IMR-90 (cell line): ENCODE measurements around the gene RAD51AP1. TPM values are rescaled to one million over a fixed set of nuclear protein-coding genes. Genes with fewer than 3 reads are reported as not detected.

Source experiments
- ATAC-seq: fragments of 200-7000 bp; cut with Tn5 transposase; 2 replicates; pipeline ENCODE4 v1.9.1; 2020; ENCODE audit warnings: low read depth, mild to moderate bottlenecking, moderate library complexity
- BruUV-seq: library from RNA; stranded (reverse); fragments of 400-500 nt; replicated peaks from 2 replicates; lab custom pipeline; 2021; lab: Mats Ljungman, UMichigan
- CTCF ChIA-PET: fragments of 300-600 bp; formaldehyde crosslinking; extraction: SDS; loops from one replicate; lab custom pipeline; 2021; ENCODE audit warnings: antibody characterized with exemption; lab: Yijun Ruan, JAX
- POLR2A ChIA-PET: fragments of 300-600 bp; sonication (Branson Sonifier 250); formaldehyde crosslinking; loops from one replicate; lab custom pipeline; 2022; ENCODE audit warnings: antibody characterized with exemption; ENCODE audit not compliant: unreplicated experiment; lab: Charles Lee
- DNase-seq: peaks from one replicate; pipeline ENCODE4 v3.0.0; 2013
- H2AFZ ChIP-seq: replicated peaks from 2 replicates; pipeline ENCODE3; 2013; ENCODE audit warnings: low read length, mild to moderate bottlenecking; ENCODE audit not compliant: poor library complexity
- H2AK5ac ChIP-seq: 2 replicates; pipeline ENCODE4 v1.6.1; 2013; ENCODE audit warnings: low read depth, low read length, inconsistent platforms
- H2AK9ac ChIP-seq: replicated peaks from 2 replicates; pipeline ENCODE3; 2013; ENCODE audit warnings: mild to moderate bottlenecking, low read depth, low read length, moderate library complexity; ENCODE audit not compliant: poor library complexity
- H2BK120ac ChIP-seq: 2 replicates; pipeline ENCODE4 v1.6.1; 2013; ENCODE audit warnings: low read depth, low read length, inconsistent platforms
- H2BK15ac ChIP-seq: 3 replicates; pipeline ENCODE4 v1.6.1; 2013; ENCODE audit warnings: low read depth, low read length, inconsistent platforms
- H2BK20ac ChIP-seq: 2 replicates; pipeline ENCODE4 v1.6.1; 2013; ENCODE audit warnings: low read depth, mild to moderate bottlenecking, inconsistent platforms, low read length, moderate library complexity
- H2BK5ac ChIP-seq: 2 replicates; pipeline ENCODE4 v1.6.1; 2013; ENCODE audit warnings: mild to moderate bottlenecking, low read depth, low read length, inconsistent platforms; ENCODE audit not compliant: poor library complexity, severe bottlenecking
- H3K14ac ChIP-seq: replicated peaks from 2 replicates; pipeline ENCODE4 v1.6.1; 2013; ENCODE audit warnings: low read depth, low read length, inconsistent platforms
- H3K18ac ChIP-seq: 2 replicates; pipeline ENCODE4 v1.6.1; 2013; ENCODE audit warnings: low read depth, low read length, control low read depth
- H3K23ac ChIP-seq: 2 replicates; pipeline ENCODE4 v1.6.1; 2013; ENCODE audit warnings: low read depth, low read length, inconsistent platforms
- H3K27ac ChIP-seq: 2 replicates; pipeline ENCODE4 v1.5.1; 2013; ENCODE audit warnings: mild to moderate bottlenecking, control low read depth, low read length; ENCODE audit not compliant: insufficient read depth
- H3K27me3 ChIP-seq: 2 replicates; pipeline ENCODE4 v1.6.1; 2013; ENCODE audit warnings: low read length; ENCODE audit not compliant: control insufficient read depth, insufficient read depth
- H3K36me3 ChIP-seq: 2 replicates; pipeline ENCODE4 v1.6.1; 2013; ENCODE audit warnings: low read length, mixed read lengths; ENCODE audit not compliant: control insufficient read depth, insufficient read depth
- H3K4ac ChIP-seq: 2 replicates; pipeline ENCODE4 v1.6.1; 2013; ENCODE audit warnings: low read depth, low read length, inconsistent platforms
- H3K4me1 ChIP-seq: 2 replicates; pipeline ENCODE4 v1.6.1; 2013; ENCODE audit warnings: low read length, mixed read lengths; ENCODE audit not compliant: control insufficient read depth, insufficient read depth
- H3K4me2 ChIP-seq: 2 replicates; pipeline ENCODE4 v1.6.1; 2013; ENCODE audit warnings: low read depth, mild to moderate bottlenecking, control low read depth, low read length, moderate library complexity
- H3K4me3 ChIP-seq: 2 replicates; pipeline ENCODE4 v1.5.1; 2013; ENCODE audit warnings: low read depth, mild to moderate bottlenecking, control low read depth, low read length, moderate library complexity; ENCODE audit not compliant: insufficient read depth
- H3K56ac ChIP-seq: 2 replicates; pipeline ENCODE4 v1.6.1; 2013; ENCODE audit warnings: low read length, inconsistent platforms; ENCODE audit not compliant: insufficient read depth; ENCODE audit errors: extremely low read depth
- H3K79me1 ChIP-seq, 2 experiments: 2 replicates each; pipeline ENCODE4 v1.6.1; 2013; ENCODE audit warnings: low read length in 2 of 2, inconsistent platforms in 1 of 2, low read depth in 1 of 2
- H3K9ac ChIP-seq: 2 replicates; pipeline ENCODE4 v1.6.1; 2013; ENCODE audit warnings: low read depth, low read length, control low read depth
- H3K9me1 ChIP-seq: 2 replicates; pipeline ENCODE4 v1.6.1; 2013; ENCODE audit warnings: low read length, inconsistent platforms; ENCODE audit not compliant: insufficient read depth
- H3K9me3 ChIP-seq: 2 replicates; pipeline ENCODE4 v1.6.1; 2013; ENCODE audit warnings: low read length; ENCODE audit not compliant: control insufficient read depth, insufficient read depth
- H4K20me1 ChIP-seq: 2 replicates; pipeline ENCODE4 v1.6.1; 2013; ENCODE audit warnings: low read length, inconsistent platforms; ENCODE audit not compliant: insufficient read depth
- H4K5ac ChIP-seq: 2 replicates; pipeline ENCODE4 v1.6.1; 2013; ENCODE audit warnings: mild to moderate bottlenecking, low read depth, low read length, control low read depth
- H4K8ac ChIP-seq, 2 experiments: 2 replicates each; pipeline ENCODE4 v1.6.1; 2013; ENCODE audit warnings: low read depth in 2 of 2, low read length in 2 of 2, control low read depth in 1 of 2, inconsistent platforms in 1 of 2
- H4K91ac ChIP-seq: 2 replicates; pipeline ENCODE4 v1.6.1; 2013; ENCODE audit warnings: low read depth, low read length, inconsistent platforms; ENCODE audit not compliant: insufficient read depth
- FOS ChIP-seq: fragments of 150-350 bp; IDR thresholded peaks from 2 replicates; pipeline ENCODE4 v1.6.1; 2016; ENCODE audit warnings: low read depth, low read length
- MAZ ChIP-seq: IDR thresholded peaks from 2 replicates; pipeline ENCODE4 v1.6.1; 2012; ENCODE audit warnings: low read depth, mild to moderate bottlenecking, low read length, improper control_type of control experiment, moderate library complexity, borderline replicate concordance
- MXI1 ChIP-seq: IDR thresholded peaks from 2 replicates; pipeline ENCODE4 v1.6.1; 2012; ENCODE audit warnings: low read depth, mild to moderate bottlenecking, low read length, moderate library complexity, borderline replicate concordance
- RAD21 ChIP-seq: IDR thresholded peaks from 2 replicates; pipeline ENCODE4 v1.6.1; 2012; ENCODE audit warnings: low read length, improper control_type of control experiment
- SMC3 ChIP-seq: fragments of 150-350 bp; IDR thresholded peaks from 2 replicates; pipeline ENCODE4 v1.6.1; 2016; ENCODE audit warnings: low read depth, mild to moderate bottlenecking, antibody characterized with exemption, low read length, moderate library complexity
- WGBS, 2 experiments: methylation state at CpG; one replicate each; pipeline versions ENCODE4 v1.1.5 to v1.1.7; 2013; ENCODE audit warnings: missing lambda C conversion rate in 2 of 2; ENCODE audit not compliant: insufficient read length in 1 of 2; ENCODE audit errors: extremely low coverage in 2 of 2; 5-methylcytosine and 5-hydroxymethylcytosine counted together
- dilution Hi-C: fragments of 300-500 bp; cut with HindIII; formaldehyde crosslinking; loops from one replicate; pipeline ENCODE4 v1.14.3; 2018; ENCODE audit warnings: low sequenced_read_pairs; ENCODE audit not compliant: unreplicated experiment
- in situ Hi-C: fragments of 300-500 bp; cut with MboI; formaldehyde crosslinking; loops from 3 replicates; pipeline ENCODE4 v1.14.3; 2019; ENCODE audit warnings: low sequenced_read_pairs, inconsistent platforms, mixed read lengths
- intact Hi-C: fragments of 100-400 bp; cut with micrococcal nuclease; formaldehyde crosslinking; loops from 2 replicates; pipeline ENCODE4 v1.10.0; 2022
- polyA plus RNA-seq, 3 experiments: library from polyadenylated mRNA; depleted of rRNA; stranded (reverse); fragments of >200 nt; gene quantifications; 2 replicates each; pipeline ENCODE4 v1.2.3, GENCODE V29; 2012; ENCODE audit warnings: low replicate concordance in 1 of 3
- total RNA-seq: library from RNA; depleted of rRNA; stranded (reverse); fragments of >200 nt; gene quantifications from 2 replicates; pipeline ENCODE4 v1.2.3, GENCODE V29; 2012
- TF ChIP-seq, protein P1 (sequence below): conservative IDR thresholded peaks from 2 replicates; pipeline ENCODE4 v1.5.1; 2012; ENCODE audit warnings: mild to moderate bottlenecking, low read depth, low read length, improper control_type of control experiment

The RAD51AP1 gene
- total and polyA plus RNA-seq, 2 of the 4 experiments (the other 2 are of a cell fraction), result 6.5 to 10.2 TPM

GRCh38 chr12:4538207-4539160, at the start of gene RAD51AP1 (continued):
- no peak for TF ChIP-seq SMC3
- peak; percentile 22; the same call in 1 of the 2 replicates for TF ChIP-seq FOS
- TF ChIP-seq MAZ, result peak; percentile 77; the same call in 1 of the 2 replicates

- Histone ChIP-seq H3K79me1 (no peaks in the 10 kb centered on the region), H3K9ac (no peak overlapping the region), H2AFZ (no peak overlapping the region), H3K9me1 (no peaks in the 10 kb centered on the region), H2BK20ac (no peak overlapping the region), H3K4me2 (no peak overlapping the region), H2AK5ac (no peak overlapping the region), H3K36me3 (0 out of 2 replicates have a peak, but pooled peaks cover 4% of the 10 kb centered on the region), H3K4me1 (no peaks in the 10 kb centered on the region), H4K5ac (no peak overlapping the region), H2AK9ac (no peak overlapping the region), H3K14ac (no peak overlapping the region), H2BK15ac (no peak overlapping the region), H2BK120ac (no peak overlapping the region), H4K20me1 (no peaks in the 10 kb centered on the region), H3K27me3 (no peaks in the 10 kb centered on the region), H2BK5ac (no peak overlapping the region), H3K27ac (no peak overlapping the region), H3K18ac (no peak overlapping the region), H3K56ac (no peak overlapping the region), H3K23ac (no peak overlapping the region), H3K9me3 (no peaks in the 10 kb centered on the region), H3K4me3 (no peak overlapping the region), H4K8ac (no peak overlapping the region), H3K4ac (no peak overlapping the region), H4K91ac (no peak overlapping the region)
- WGBS, 2 experiments, result no CpG with 5 or more reads among the region's 2 CpGs
- dilution Hi-C loops, result no loop called here
- intact Hi-C loops, result no loop called here
- TF ChIP-seq RAD21, result no peak
- TF ChIP-seq, protein P1, sequence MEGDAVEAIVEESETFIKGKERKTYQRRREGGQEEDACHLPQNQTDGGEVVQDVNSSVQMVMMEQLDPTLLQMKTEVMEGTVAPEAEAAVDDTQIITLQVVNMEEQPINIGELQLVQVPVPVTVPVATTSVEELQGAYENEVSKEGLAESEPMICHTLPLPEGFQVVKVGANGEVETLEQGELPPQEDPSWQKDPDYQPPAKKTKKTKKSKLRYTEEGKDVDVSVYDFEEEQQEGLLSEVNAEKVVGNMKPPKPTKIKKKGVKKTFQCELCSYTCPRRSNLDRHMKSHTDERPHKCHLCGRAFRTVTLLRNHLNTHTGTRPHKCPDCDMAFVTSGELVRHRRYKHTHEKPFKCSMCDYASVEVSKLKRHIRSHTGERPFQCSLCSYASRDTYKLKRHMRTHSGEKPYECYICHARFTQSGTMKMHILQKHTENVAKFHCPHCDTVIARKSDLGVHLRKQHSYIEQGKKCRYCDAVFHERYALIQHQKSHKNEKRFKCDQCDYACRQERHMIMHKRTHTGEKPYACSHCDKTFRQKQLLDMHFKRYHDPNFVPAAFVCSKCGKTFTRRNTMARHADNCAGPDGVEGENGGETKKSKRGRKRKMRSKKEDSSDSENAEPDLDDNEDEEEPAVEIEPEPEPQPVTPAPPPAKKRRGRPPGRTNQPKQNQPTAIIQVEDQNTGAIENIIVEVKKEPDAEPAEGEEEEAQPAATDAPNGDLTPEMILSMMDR, result no peak
- no peak for TF ChIP-seq MXI1
- BruUV-seq, result no TSS peak
- ATAC-seq (no peak), DNase-seq (no peak)
- in situ Hi-C loops, result no loop called here
- ChIA-PET POLR2A (no interaction called here), CTCF (no interaction called here)
These were observed 49.1 kb upstream of the RAD51AP1 start for GRCh38 chr12:4489556-4489955.
